H1 (cell line): ENCODE measurements around the gene SSH2. TPM values are rescaled to one million over a fixed set of nuclear protein-coding genes. Genes with fewer than 3 reads are reported as not detected.

ENCODE experiments used
- CTCF ChIA-PET: fragments of 300-600 bp; sonication (Branson Sonifier 250); formaldehyde crosslinking; loops from one replicate; lab custom pipeline; 2021; ENCODE audit not compliant: partially characterized antibody; lab: Charles Lee
- POLR2A ChIA-PET: fragments of 300-600 bp; sonication (Branson Sonifier 250); formaldehyde crosslinking; loops from one replicate; lab custom pipeline; 2021; ENCODE audit warnings: inconsistent platforms; ENCODE audit not compliant: partially characterized antibody; lab: Charles Lee
- DNase-seq, 2 experiments: peaks; one replicate each; pipeline versions ENCODE4 v3.0.0 to v3.0.0-alpha.2; 2010 to 2022; ENCODE audit warnings: low spot score in 2 of 2, low read depth in 1 of 2, mixed read lengths in 1 of 2
- FAIRE-seq: peaks from 2 replicates; lab custom pipeline; 2011; peaks lifted over from hg19 to GRCh38; lab: Jason Lieb, UNC
- H2AFZ ChIP-seq: 2 replicates; pipeline ENCODE4 v1.8.1; 2012; ENCODE audit warnings: low read length, inconsistent platforms
- H2AK5ac ChIP-seq: 2 replicates; pipeline ENCODE4 v1.6.1; 2013; ENCODE audit warnings: low read depth, low read length
- H2BK120ac ChIP-seq: replicated peaks from 2 replicates; pipeline ENCODE3; 2013; ENCODE audit warnings: low read depth, low read length, inconsistent platforms
- H2BK12ac ChIP-seq: 2 replicates; pipeline ENCODE4 v1.6.1; 2013; ENCODE audit warnings: low read depth, low read length
- H2BK15ac ChIP-seq: 2 replicates; pipeline ENCODE4 v1.6.1; 2013; ENCODE audit warnings: low read length
- H2BK20ac ChIP-seq: 2 replicates; pipeline ENCODE4 v1.6.1; 2013; ENCODE audit warnings: low read length
- H2BK5ac ChIP-seq: 2 replicates; pipeline ENCODE4 v1.6.1; 2013; ENCODE audit warnings: low read depth, low read length
- H3K14ac ChIP-seq: 2 replicates; pipeline ENCODE4 v1.6.1; 2013; ENCODE audit warnings: inconsistent platforms; ENCODE audit not compliant: insufficient read length
- H3K18ac ChIP-seq: 2 replicates; pipeline ENCODE4 v1.6.1; 2013; ENCODE audit warnings: low read length; ENCODE audit errors: extremely low read depth
- H3K23ac ChIP-seq: 2 replicates; pipeline ENCODE4 v1.6.1; 2013; ENCODE audit warnings: inconsistent platforms; ENCODE audit not compliant: insufficient read length
- H3K23me2 ChIP-seq: 2 replicates; pipeline ENCODE4 v1.6.1; 2013; ENCODE audit warnings: low read depth, low read length
- H3K27ac ChIP-seq: 2 replicates; pipeline ENCODE4 v1.6.1; 2011; ENCODE audit warnings: low read depth, low read length, inconsistent platforms
- H3K27me3 ChIP-seq, 4 experiments: replicated peaks in 1 of 4; 1 replicate in 1 of 4; 2 replicates in 3 of 4; pipeline versions ENCODE4 v1.6.1 to v1.8.1; 2011 to 2013; ENCODE audit warnings: low read length in 3 of 4, mild to moderate bottlenecking in 3 of 4, inconsistent platforms in 2 of 4, mixed read lengths in 2 of 4, moderate library complexity in 1 of 4; ENCODE audit not compliant: control insufficient read depth in 3 of 4, insufficient read depth in 3 of 4; ENCODE audit errors: extremely low read depth in 1 of 4
- H3K36me3 ChIP-seq, 4 experiments: 2 replicates each; pipeline versions ENCODE4 v1.6.1 to v1.8.1; 2011 to 2013; ENCODE audit warnings: mild to moderate bottlenecking in 4 of 4, low read length in 3 of 4, moderate library complexity in 2 of 4, control low read depth in 1 of 4, inconsistent platforms in 1 of 4; ENCODE audit not compliant: insufficient read depth in 4 of 4, control insufficient read depth in 2 of 4
- H3K4ac ChIP-seq: replicated peaks from 2 replicates; pipeline ENCODE3; 2013; ENCODE audit warnings: low read length, low read depth, mixed read lengths, inconsistent platforms; ENCODE audit not compliant: insufficient read length
- H3K4me1 ChIP-seq, 4 experiments: replicated peaks in 1 of 4; 1 replicate in 1 of 4; 2 replicates in 3 of 4; pipeline versions ENCODE4 v1.6.1 to v1.8.1; 2011 to 2013; ENCODE audit warnings: low read length in 3 of 4, inconsistent platforms in 2 of 4, mixed read lengths in 1 of 4; ENCODE audit not compliant: insufficient read depth in 4 of 4, control insufficient read depth in 3 of 4
- H3K4me2 ChIP-seq, 2 experiments: 2 replicates each; pipeline versions ENCODE4 v1.6.1 to v1.8.1; 2011 to 2013; ENCODE audit warnings: low read depth in 2 of 2, low read length in 2 of 2, control low read depth in 1 of 2, inconsistent platforms in 1 of 2, mild to moderate bottlenecking in 1 of 2; ENCODE audit not compliant: insufficient read depth in 1 of 2
- H3K4me3 ChIP-seq, 4 experiments: fragments of 200-600, 300-600 bp in 1 of 4; sonication (generic), shearing (Covaris generic), sonication (Bioruptor Twin) in 1 of 4; 2 replicates each; pipeline versions ENCODE4 v1.5.1 to v1.8.1; 2011 to 2016; ENCODE audit warnings: low read length in 4 of 4, low read depth in 3 of 4, control low read depth in 2 of 4, inconsistent platforms in 2 of 4, mild to moderate bottlenecking in 2 of 4, mixed read lengths in 1 of 4, moderate library complexity in 1 of 4; ENCODE audit not compliant: insufficient read depth in 2 of 4; ENCODE audit errors: extremely low read depth in 1 of 4
- H3K56ac ChIP-seq: replicated peaks from 2 replicates; pipeline ENCODE3; 2013; ENCODE audit warnings: low read depth, mild to moderate bottlenecking, mixed read lengths, low read length, inconsistent platforms; ENCODE audit not compliant: insufficient read length
- H3K79me1 ChIP-seq: 2 replicates; pipeline ENCODE4 v1.6.1; 2013; ENCODE audit warnings: low read depth, low read length, control low read depth
- H3K79me2 ChIP-seq, 2 experiments: 2 replicates each; pipeline versions ENCODE4 v1.6.1 to v1.8.1; 2012 to 2013; ENCODE audit warnings: low read length in 2 of 2, mild to moderate bottlenecking in 2 of 2, inconsistent platforms in 1 of 2; ENCODE audit not compliant: insufficient read depth in 2 of 2, control insufficient read depth in 1 of 2
- H3K9ac ChIP-seq, 4 experiments: replicated peaks in 1 of 4; 1 replicate in 1 of 4; 2 replicates in 3 of 4; pipeline versions ENCODE4 v1.6.1 to v1.8.1; 2011 to 2013; ENCODE audit warnings: low read depth in 3 of 4, low read length in 3 of 4, control low read depth in 2 of 4, mild to moderate bottlenecking in 2 of 4, moderate library complexity in 2 of 4, inconsistent platforms in 1 of 4; ENCODE audit errors: extremely low read depth in 1 of 4
- H3K9me3 ChIP-seq, 2 experiments: 2 replicates each; pipeline versions ENCODE4 v1.6.1 to v1.8.1; 2012 to 2013; ENCODE audit warnings: mild to moderate bottlenecking in 2 of 2, moderate library complexity in 2 of 2, control low read depth in 1 of 2, inconsistent platforms in 1 of 2, low read depth in 1 of 2, low read length in 1 of 2, mixed read lengths in 1 of 2; ENCODE audit not compliant: insufficient read depth in 2 of 2
- H4K20me1 ChIP-seq, 2 experiments: replicated peaks in 1 of 2; 2 replicates each; pipeline versions ENCODE3 to v1.8.1; 2011 to 2013; ENCODE audit warnings: inconsistent platforms in 2 of 2, low read length in 2 of 2, mild to moderate bottlenecking in 1 of 2; ENCODE audit not compliant: insufficient read depth in 2 of 2, control insufficient read depth in 1 of 2
- H4K5ac ChIP-seq: 2 replicates; pipeline ENCODE4 v1.6.1; 2013; ENCODE audit warnings: low read length, low read depth, mixed read lengths, inconsistent platforms; ENCODE audit not compliant: insufficient read length
- H4K8ac ChIP-seq: 2 replicates; pipeline ENCODE4 v1.8.0; 2013; ENCODE audit warnings: mild to moderate bottlenecking, moderate library complexity, low read length, inconsistent platforms; ENCODE audit not compliant: insufficient read depth; ENCODE audit errors: extremely low read depth
- H4K91ac ChIP-seq: replicated peaks from 2 replicates; pipeline ENCODE3; 2013; ENCODE audit warnings: low read length, mixed read lengths, inconsistent platforms; ENCODE audit not compliant: insufficient read length
- ASH2L ChIP-seq: fragments of 200-600, 300-600 bp; sonication (generic); IDR thresholded peaks from one replicate; pipeline ENCODE4 v1.7.1; 2017; ENCODE audit warnings: low read length
- CTBP2 ChIP-seq: IDR thresholded peaks from 2 replicates; pipeline ENCODE4 v1.7.0; 2011; ENCODE audit warnings: borderline replicate concordance, mild to moderate bottlenecking, moderate library complexity, mixed read lengths, low read length; ENCODE audit not compliant: insufficient read depth, insufficient read length
- EGR1 ChIP-seq: IDR thresholded peaks from 2 replicates; pipeline ENCODE4 v1.6.1; 2011; ENCODE audit warnings: low read depth, low read length, borderline replicate concordance
- EZH2 ChIP-seq: fragments of 200-600 bp; sonication (generic); IDR thresholded peaks from 2 replicates; pipeline ENCODE4 v1.7.1; 2012; ENCODE audit warnings: low read depth, mild to moderate bottlenecking, moderate library complexity, low read length, inconsistent platforms; ENCODE audit not compliant: severe bottlenecking
- JUND ChIP-seq: IDR thresholded peaks from 2 replicates; pipeline ENCODE4 v1.6.1; 2011; ENCODE audit warnings: mild to moderate bottlenecking, improper control_type of control experiment, low read length
- KDM1A ChIP-seq: fragments of 200-600, 300-600 bp; sonication (generic); IDR thresholded peaks from 2 replicates; pipeline ENCODE4 v1.7.1; 2016; ENCODE audit warnings: mild to moderate bottlenecking, low read length, borderline replicate concordance
- KDM4A ChIP-seq: IDR thresholded peaks from one replicate; pipeline ENCODE4 v1.7.1; 2012; ENCODE audit warnings: low read depth, mild to moderate bottlenecking, moderate library complexity, low read length, inconsistent platforms; ENCODE audit not compliant: severe bottlenecking
- RAD21 ChIP-seq, 2 experiments: IDR thresholded peaks in 1 of 2; conservative IDR thresholded peaks in 1 of 2; 2 replicates each; pipeline ENCODE4 v1.6.1; 2011; ENCODE audit warnings: low read depth in 2 of 2, low read length in 2 of 2, improper control_type of control experiment in 1 of 2, inconsistent platforms in 1 of 2, mild to moderate bottlenecking in 1 of 2, moderate library complexity in 1 of 2
- SAP30 ChIP-seq: fragments of 300-600 bp; sonication (generic); IDR thresholded peaks from 2 replicates; pipeline ENCODE4 v1.7.1; 2012; ENCODE audit warnings: low read length, moderate library complexity, mild to moderate bottlenecking, inconsistent platforms; ENCODE audit not compliant: insufficient read depth, insufficient replicate concordance
- SIN3A ChIP-seq, 2 experiments: IDR thresholded peaks in 1 of 2; conservative IDR thresholded peaks in 1 of 2; 2 replicates each; pipeline ENCODE4 v1.6.1; 2011 to 2012; ENCODE audit warnings: low read length in 2 of 2, improper control_type of control experiment in 1 of 2, low read depth in 1 of 2, mild to moderate bottlenecking in 1 of 2
- SP4 ChIP-seq: IDR thresholded peaks from 2 replicates; pipeline ENCODE4 v1.6.1; 2012; ENCODE audit warnings: low read length, inconsistent platforms
- ZNF274 ChIP-seq: IDR thresholded peaks from 2 replicates; pipeline ENCODE4 v1.7.0; 2012; ENCODE audit warnings: low read length, borderline replicate concordance; ENCODE audit errors: extremely low read depth
- WGBS, 2 experiments: shearing (Covaris generic) in 1 of 2; methylation state at CpG; one replicate each; pipeline versions ENCODE4 v1.1.6 to v1.1.7; 2013 to 2015; ENCODE audit warnings: low lambda C conversion rate in 2 of 2, mixed read lengths in 2 of 2, inconsistent platforms in 1 of 2, low coverage in 1 of 2, missing lambda C conversion rate in 1 of 2; ENCODE audit not compliant: insufficient replicate concordance in 2 of 2, insufficient coverage in 1 of 2, insufficient read length in 1 of 2; ENCODE audit errors: extremely low coverage in 1 of 2, missing lambda C conversion rate in 1 of 2; 5-methylcytosine and 5-hydroxymethylcytosine counted together
- polyA plus RNA-seq, 7 experiments: library from polyadenylated mRNA; depleted of rRNA in 3 of 7; stranded (reverse) in 5 of 7; unstranded in 2 of 7; fragments of >200 nt in 5 of 7; fragments of 200-250 nt in 2 of 7; gene quantifications; 1 replicate in 5 of 7; 2 replicates in 1 of 7; 4 replicates in 1 of 7; pipeline versions ENCODE4 v1.2.1 to v1.2.3, GENCODE V29; 2011 to 2013; ENCODE audit warnings: missing spikeins in 2 of 7, mixed read lengths in 2 of 7
- total RNA-seq: library from RNA; stranded (reverse); fragmentation: NEBNext Ultra II Directional; extraction: Animal tissue kit (Norgen Biotek cat#: 25700); gene quantifications from 2 replicates; pipeline ENCODE4 v1.2.1, GENCODE V29; 2021
- TF ChIP-seq, protein P1 (sequence below): IDR thresholded peaks from 2 replicates; pipeline ENCODE4 v1.6.1; 2011; ENCODE audit warnings: low read depth, mild to moderate bottlenecking, low read length; ENCODE audit not compliant: insufficient read depth

The SSH2 gene
- total and polyA plus RNA-seq, 2 of the 8 experiments (the other 6 are each of a cell fraction or from before 2014, with no cell fraction given), result 5.2 to 15.9 TPM

DNA sequence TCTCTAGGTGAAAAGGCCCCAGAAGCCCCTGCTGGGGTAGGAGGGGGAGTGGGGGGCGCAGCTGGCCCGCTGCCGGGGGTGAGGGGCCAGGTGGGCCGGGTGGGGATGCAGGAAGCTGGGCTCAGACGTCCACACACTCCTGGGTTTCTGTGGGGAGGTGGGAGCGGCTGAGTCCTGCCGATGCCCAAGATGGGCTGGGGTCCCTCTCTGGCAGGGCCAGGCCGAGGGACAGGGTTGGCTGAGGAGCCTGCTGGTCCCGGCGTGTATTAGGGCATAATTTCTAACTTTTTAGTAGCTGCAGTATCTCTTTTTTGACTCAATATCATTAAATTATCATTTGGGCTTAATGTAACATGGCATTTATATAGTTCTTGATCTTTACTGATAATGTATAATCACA is 185.9 kb downstream of the SSH2 start:
- Histone ChIP-seq H3K23me2 (no peaks in the 10 kb centered on the region), H4K8ac (no peak overlapping the region), H3K9ac (no peak overlapping the region), H2BK20ac (no peak overlapping the region), H2AK5ac (no peak overlapping the region), H3K36me3 (no peaks in the 10 kb centered on the region), H2AFZ (no peak overlapping the region), H3K4ac (no peak overlapping the region), H2BK5ac (no peak overlapping the region), H2BK12ac (no peak overlapping the region), H2BK15ac (no peak overlapping the region), H3K9me3 (no peaks in the 10 kb centered on the region), H2BK120ac (no peak overlapping the region), H3K4me1 (peaks cover 0 to 4% (median 0%) of the 10 kb centered on the region in 4 experiments; a peak in 2 of 7 replicates), H3K56ac (no peak overlapping the region), H3K4me3 (no peak overlapping the region), H3K23ac (no peak overlapping the region), H3K79me2 (no peaks in the 10 kb centered on the region), H3K27me3 (no peaks in the 10 kb centered on the region), H3K4me2 (no peak overlapping the region), H3K27ac (no peak overlapping the region), H3K79me1 (no peaks in the 10 kb centered on the region), H4K91ac (no peak overlapping the region), H4K20me1 (no peaks in the 10 kb centered on the region), H3K18ac (no peak overlapping the region), H3K14ac (no peak overlapping the region), H4K5ac (no peak overlapping the region)
- POLR2A ChIA-PET, result no interaction called here
- DNase-seq (no peak), FAIRE-seq (no peak)
- WGBS, 2 experiments, result 77% methylated on average over 4 of the region's 10 CpGs; no CpG with 5 or more reads in 1 of the 2 experiments
- CTCF ChIA-PET, result interaction anchor here (0.6 to 1.4 kb wide), 5 partner anchors 11 to 354 kb away, joined by 3 to 4 read pairs (median 3); no protein-coding TSS in a partner anchor
- TF ChIP-seq EGR1, result no peak
- TF ChIP-seq ASH2L, result no peak
- no peak for TF ChIP-seq RAD21 (IDR thresholded peaks at IDR 0.05 in 1 of 2, conservative IDR thresholded peaks at IDR 0.05 in 1 of 2; ENCODE audit: low read depth in 2 of 2, low read length in 2 of 2)
- no peak for TF ChIP-seq EZH2
- no peak for TF ChIP-seq SP4
- no peak for TF ChIP-seq SIN3A (conservative IDR thresholded peaks at IDR 0.05 in 1 of 2, IDR thresholded peaks at IDR 0.05 in 1 of 2; ENCODE audit: low read depth in 1 of 2, low read length in 2 of 2)
- TF ChIP-seq KDM1A, result no peak
- no peak for TF ChIP-seq ZNF274
- no peak for TF ChIP-seq JUND
- no peak for TF ChIP-seq KDM4A
- TF ChIP-seq SAP30, result no peak
- no peak for TF ChIP-seq CTBP2
- TF ChIP-seq, protein P1, sequence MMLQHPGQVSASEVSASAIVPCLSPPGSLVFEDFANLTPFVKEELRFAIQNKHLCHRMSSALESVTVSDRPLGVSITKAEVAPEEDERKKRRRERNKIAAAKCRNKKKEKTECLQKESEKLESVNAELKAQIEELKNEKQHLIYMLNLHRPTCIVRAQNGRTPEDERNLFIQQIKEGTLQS, result no peak
